GM12891 (cell line): Measurements from ENCODE around the gene FBXO27.

Experiments
- POLR2A ChIP-seq: IDR thresholded peaks from 2 replicates; pipeline ENCODE4 v1.6.1; 2011; ENCODE audit warnings: low read depth, low read length, control low read depth
- POLR2AphosphoS5 ChIP-seq: IDR thresholded peaks from 2 replicates; pipeline ENCODE4 v1.6.1; 2011; ENCODE audit warnings: low read depth, low read length, control low read depth
- SPI1 ChIP-seq: IDR thresholded peaks from 2 replicates; pipeline ENCODE4 v1.6.1; 2011; ENCODE audit warnings: low read depth, low read length, control low read depth

DNA sequence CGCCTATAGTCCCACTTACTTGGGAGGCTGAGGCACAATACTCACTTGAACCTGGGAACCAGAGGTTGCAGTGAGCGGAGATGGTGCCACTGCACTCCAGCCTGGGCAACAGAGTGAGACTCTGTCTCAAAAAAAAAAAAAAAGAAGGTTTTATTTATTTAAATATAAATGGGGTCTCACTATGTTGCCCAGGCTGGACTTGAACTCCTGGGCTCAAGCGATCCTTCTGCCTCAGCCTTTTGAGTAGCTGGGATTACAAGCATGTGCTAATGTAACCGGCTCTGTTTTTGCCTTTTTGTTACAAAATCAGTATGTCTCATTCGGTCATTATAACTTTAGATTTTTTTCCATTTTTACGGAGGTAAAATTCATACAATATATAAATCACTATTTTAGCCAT lies 24.2 kb downstream of the FBXO27 start:
- TF ChIP-seq POLR2A (no peak), POLR2AphosphoS5 (no peak), SPI1 (no peak)
